Coronary artery (tissue), 2 donors: Measurements from ENCODE around the gene JADE2.

ENCODE experiments used
- DNase-seq: peaks from one replicate; pipeline ENCODE4 v3.0.0-alpha.2; 2017; ENCODE audit warnings: low spot score
- H3K27ac ChIP-seq, 2 donors: fragments of 200-600 bp; sonication (generic); one replicate each; pipeline ENCODE4 v1.5.1; 2016 to 2019
- H3K4me3 ChIP-seq: fragments of 200-600 bp; sonication (generic); 2 replicates; pipeline ENCODE4 v1.5.1; 2016; ENCODE audit warnings: mild to moderate bottlenecking, moderate library complexity
- TF ChIP-seq, protein P1 (sequence below): fragments of 200-600 bp; sonication (generic); IDR thresholded peaks from one replicate; pipeline ENCODE4 v1.5.1; 2019; ENCODE audit warnings: antibody characterized with exemption

Gene JADE2

DNA sequence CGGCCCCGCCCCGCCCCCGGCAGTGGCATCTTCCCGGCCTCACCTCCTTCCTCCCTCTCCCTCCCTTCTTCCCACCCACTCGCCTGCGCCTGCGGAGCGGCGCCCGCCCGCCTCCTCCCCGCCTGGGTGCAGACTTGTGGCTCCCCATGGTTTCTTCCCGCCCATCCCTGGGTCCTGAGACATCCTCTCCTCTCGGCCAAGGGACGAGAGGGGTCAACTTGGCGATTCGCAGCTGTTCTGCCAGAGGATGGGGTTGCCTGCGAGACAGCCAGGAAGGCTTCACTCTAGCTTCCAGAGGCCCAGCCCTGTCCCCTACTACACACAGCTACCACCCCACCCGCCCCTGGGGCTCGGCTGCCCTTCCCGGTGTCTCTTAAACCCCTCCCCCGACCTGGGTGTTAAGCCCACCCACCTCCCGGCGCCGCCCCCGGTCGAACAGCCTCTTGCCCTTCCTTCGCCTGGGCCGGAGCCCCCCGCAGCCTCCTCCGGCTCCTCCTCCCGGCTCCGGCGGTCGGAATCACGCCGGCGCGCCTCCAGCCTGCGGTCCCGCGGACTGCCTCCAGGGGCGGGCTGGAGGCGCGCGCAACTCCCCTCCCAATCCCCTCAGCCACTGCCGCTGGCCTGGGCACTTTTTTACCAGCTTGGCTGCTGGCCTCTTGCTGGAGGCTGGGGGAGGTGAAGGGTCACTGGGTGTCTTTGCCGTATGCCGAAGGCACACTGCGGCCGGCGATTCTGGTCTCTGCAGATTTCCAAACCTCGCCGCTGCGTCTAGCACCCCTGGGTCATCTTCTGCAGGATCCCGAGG lies 1.9 kb downstream of the JADE2 start:
- DNase-seq, result peak; percentile 95
- Histone ChIP-seq H3K27ac (peak overlapping the region; percentile 96 to 100), H3K4me3 (peak overlapping the region; percentile 97)
- TF ChIP-seq, protein P1, sequence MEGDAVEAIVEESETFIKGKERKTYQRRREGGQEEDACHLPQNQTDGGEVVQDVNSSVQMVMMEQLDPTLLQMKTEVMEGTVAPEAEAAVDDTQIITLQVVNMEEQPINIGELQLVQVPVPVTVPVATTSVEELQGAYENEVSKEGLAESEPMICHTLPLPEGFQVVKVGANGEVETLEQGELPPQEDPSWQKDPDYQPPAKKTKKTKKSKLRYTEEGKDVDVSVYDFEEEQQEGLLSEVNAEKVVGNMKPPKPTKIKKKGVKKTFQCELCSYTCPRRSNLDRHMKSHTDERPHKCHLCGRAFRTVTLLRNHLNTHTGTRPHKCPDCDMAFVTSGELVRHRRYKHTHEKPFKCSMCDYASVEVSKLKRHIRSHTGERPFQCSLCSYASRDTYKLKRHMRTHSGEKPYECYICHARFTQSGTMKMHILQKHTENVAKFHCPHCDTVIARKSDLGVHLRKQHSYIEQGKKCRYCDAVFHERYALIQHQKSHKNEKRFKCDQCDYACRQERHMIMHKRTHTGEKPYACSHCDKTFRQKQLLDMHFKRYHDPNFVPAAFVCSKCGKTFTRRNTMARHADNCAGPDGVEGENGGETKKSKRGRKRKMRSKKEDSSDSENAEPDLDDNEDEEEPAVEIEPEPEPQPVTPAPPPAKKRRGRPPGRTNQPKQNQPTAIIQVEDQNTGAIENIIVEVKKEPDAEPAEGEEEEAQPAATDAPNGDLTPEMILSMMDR, result peak; percentile 96

DNA sequence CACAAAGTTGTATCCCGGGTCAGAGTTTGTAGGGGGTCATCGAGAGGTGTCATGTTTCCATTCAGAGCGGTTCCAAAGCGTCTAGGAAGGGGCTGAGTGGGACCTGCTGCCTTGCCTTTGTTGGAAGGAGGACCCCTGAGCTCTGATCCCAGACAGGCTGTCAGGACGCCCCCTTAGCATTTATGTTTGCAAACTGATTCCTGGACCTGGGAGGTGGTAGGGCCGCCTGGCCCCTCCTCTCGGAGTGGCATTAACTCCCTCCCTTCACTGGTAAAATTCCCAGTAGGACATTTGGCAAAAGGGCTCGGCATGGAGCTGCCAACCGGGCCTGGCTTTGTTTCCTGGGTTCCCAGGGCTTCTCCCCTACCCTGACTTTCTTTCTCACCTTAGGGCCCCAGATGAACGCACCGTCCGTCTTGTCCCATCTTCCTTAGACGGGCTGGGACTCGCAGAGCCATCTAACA lies 2.5 kb downstream of the JADE2 start:
- no peak for DNase-seq
- Histone ChIP-seq H3K27ac (peak overlapping the region; percentile 96 to 100), H3K4me3 (peak overlapping the region; percentile 97)
- TF ChIP-seq, protein P1, result no peak

DNA sequence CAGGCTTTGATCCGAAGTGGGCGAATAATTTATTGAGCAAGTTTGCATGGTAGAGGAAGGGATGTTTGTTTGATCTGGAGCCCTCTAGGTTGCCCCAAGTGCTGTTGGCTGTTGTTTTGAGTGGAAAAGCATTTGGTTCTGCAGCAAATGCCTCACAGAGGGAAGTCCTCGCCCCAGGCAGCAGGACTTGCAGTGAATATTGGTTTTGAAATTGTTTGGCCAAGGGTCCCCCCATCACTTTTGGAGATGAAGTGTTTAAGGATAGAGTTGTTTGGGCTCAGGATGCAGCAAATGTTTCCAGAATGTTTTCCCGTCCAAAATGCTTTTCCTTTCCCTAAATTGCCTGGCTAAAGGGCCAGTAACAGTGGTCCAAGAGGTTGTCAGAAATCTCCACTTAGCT lies 3.1 kb downstream of the JADE2 start:
- H3K4me3 ChIP-seq, result peak overlapping the region; percentile 97
- H3K27ac ChIP-seq, result peak overlapping the region; percentile 96 to 100
- TF ChIP-seq, protein P1, result no peak
- DNase-seq, result no peak

DNA sequence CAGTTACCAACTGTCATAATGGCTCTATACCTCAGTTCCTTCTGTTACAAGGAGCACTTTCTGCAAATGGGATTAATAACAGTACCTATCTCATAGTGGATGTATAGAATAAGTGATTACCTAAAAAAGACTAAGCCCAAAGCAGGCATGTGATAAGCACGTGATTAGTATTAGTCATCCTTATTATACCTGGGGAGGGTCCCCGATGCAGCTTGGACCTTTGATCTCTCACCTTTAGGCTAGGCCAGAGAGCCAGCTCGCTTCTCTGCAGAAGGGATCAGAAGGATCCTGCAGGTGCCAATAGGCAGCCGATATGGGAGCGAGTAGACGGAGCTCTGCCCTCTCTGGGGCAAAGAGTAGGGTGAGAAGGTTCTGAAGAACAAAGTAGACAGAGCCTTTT lies 4.0 kb downstream of the JADE2 start:
- Histone ChIP-seq H3K4me3 (no peak overlapping the region), H3K27ac (peak overlapping the region; percentile 5 to 100)
- TF ChIP-seq, protein P1, result no peak
- no peak for DNase-seq

DNA sequence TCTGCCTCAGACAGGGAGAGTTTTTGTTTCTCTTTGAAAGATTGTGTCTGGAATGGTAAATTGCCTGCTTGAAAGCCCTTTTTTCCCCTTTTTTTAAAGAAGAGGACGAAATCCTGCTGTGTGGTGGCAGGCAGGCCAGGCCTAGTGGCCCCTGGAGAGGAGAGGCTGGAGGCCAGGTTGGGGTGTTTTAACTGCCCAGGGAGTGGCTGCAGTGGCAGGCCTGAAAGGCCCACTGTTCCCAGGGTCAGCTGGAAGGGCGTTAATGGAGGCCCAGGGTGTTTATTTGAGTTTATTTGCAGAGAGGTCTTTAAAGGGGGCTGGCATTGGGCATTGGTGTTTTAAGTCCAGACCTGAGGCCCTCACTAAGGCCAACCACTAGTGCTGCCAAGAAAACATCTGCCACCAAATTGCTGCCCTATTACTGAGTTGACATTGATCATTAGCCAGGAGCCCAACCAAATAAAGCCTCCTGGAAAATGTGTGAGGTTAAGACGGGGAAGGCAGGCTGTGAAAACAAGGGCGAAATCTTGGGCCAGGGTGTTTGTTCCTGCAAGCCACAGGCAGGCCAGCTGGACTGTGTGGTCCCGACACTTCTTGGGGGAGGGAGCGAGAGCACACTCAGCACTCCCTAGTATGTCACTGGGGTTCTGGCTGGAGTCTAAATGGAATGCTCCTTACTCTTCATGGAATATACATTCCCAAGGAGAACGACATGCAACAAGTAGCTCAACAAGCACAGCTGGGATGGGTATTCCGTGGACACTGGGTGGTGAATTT lies 5.0 kb downstream of the JADE2 start:
- TF ChIP-seq, protein P1, result no peak
- DNase-seq, result no peak
- Histone ChIP-seq H3K27ac (peak overlapping the region; percentile 69 to 100), H3K4me3 (peak overlapping the region; percentile 29)

DNA sequence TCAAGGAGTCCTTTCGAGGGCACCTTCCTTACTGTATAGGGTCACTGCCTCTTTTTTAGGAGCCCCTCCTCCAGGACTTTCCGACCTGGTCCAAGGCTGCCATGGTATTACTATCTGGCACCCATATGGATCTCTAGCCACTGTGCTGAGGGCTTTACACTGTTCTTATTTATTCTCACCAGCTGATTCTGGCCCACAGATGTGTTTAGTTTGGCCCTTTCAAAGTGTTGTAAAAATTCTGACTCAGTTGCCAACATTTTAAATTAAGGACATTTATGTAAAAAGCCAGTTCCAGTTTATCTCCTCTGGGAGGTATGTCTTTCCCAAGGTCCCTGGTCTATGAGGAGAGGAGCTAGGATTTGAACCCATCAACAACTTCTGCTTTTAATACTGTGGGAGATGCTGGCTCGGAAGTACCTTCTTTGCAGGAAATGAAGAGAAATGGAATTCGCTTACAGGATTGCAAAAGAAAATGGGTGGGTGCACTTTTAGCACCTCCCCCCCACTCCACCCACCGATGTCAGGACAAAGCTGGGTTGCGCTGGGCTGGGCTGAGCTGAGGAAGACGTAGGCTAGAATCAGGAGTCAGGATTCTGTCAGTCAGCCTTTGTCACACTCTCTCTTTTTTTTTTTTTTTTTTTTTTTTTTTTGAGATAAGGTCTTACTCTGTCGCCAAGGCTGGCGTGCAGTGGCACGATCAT lies 7.8 kb downstream of the JADE2 start:
- H3K27ac ChIP-seq, result peak overlapping the region; percentile 35 to 84
- peak overlapping the region; percentile 27 for H3K4me3 ChIP-seq
- peak; percentile 94 for DNase-seq
- TF ChIP-seq, protein P1, result no peak
